SU-DHL-6 (cell line): ENCODE results near the gene HTT.

Source experiments
- H2AFZ ChIP-seq: fragments of 200-600 bp; sonication (generic); 2 replicates; pipeline ENCODE4 v1.6.1; 2014; ENCODE audit warnings: low read depth, mild to moderate bottlenecking, moderate library complexity, mixed read lengths, antibody characterized with exemption, low read length; ENCODE audit not compliant: severe bottlenecking
- H3F3A ChIP-seq: fragments of 200-600 bp; shearing (Covaris generic); 2 replicates; pipeline ENCODE4 v1.6.0; 2016; ENCODE audit warnings: antibody characterized with exemption, mild to moderate bottlenecking; ENCODE audit not compliant: insufficient read depth
- H3K27ac ChIP-seq: fragments of 200-600 bp; sonication (generic); 2 replicates; pipeline ENCODE4 v1.5.1; 2016; ENCODE audit warnings: low read depth, mild to moderate bottlenecking, low read length, moderate library complexity, mixed read lengths
- H3K27me3 ChIP-seq: fragments of 200-600 bp; sonication (generic), shearing (Covaris generic); 2 replicates; pipeline ENCODE4 v1.6.0; 2014; ENCODE audit warnings: mild to moderate bottlenecking, low read length
- H3K36me3 ChIP-seq: fragments of 200-600 bp; sonication (generic); 2 replicates; pipeline ENCODE4 v1.6.1; 2014; ENCODE audit warnings: mild to moderate bottlenecking, low read length, mixed read lengths
- H3K4me2 ChIP-seq: fragments of 300-600, 200-600 bp; shearing (Covaris generic), sonication (generic); 2 replicates; pipeline ENCODE4 v1.6.0; 2014; ENCODE audit warnings: low read length, low read depth, mild to moderate bottlenecking; ENCODE audit not compliant: poor library complexity, severe bottlenecking
- H3K4me3 ChIP-seq: fragments of 200-600 bp; sonication (generic); 2 replicates; pipeline ENCODE4 v1.5.1; 2014; ENCODE audit warnings: antibody characterized with exemption, low read length, mild to moderate bottlenecking, mixed read lengths; ENCODE audit not compliant: insufficient read depth, poor library complexity, severe bottlenecking
- H3K79me2 ChIP-seq: fragments of 200-600 bp; sonication (generic); 2 replicates; pipeline ENCODE4 v1.6.1; 2014; ENCODE audit warnings: mild to moderate bottlenecking, low read length, moderate library complexity; ENCODE audit not compliant: insufficient read depth
- H3K9ac ChIP-seq: fragments of 200-600 bp; sonication (generic); 2 replicates; pipeline ENCODE4 v1.7.0; 2014; ENCODE audit warnings: mild to moderate bottlenecking, low read length
- H3K9me2 ChIP-seq: fragments of 200-600 bp; sonication (generic); replicated peaks from 2 replicates; pipeline ENCODE4 v1.6.1; 2014; ENCODE audit warnings: low read length; ENCODE audit not compliant: insufficient read depth
- H3K9me3 ChIP-seq: fragments of 200-600 bp; sonication (generic); 2 replicates; pipeline ENCODE4 v1.6.1; 2014; ENCODE audit warnings: low read length, mixed read lengths; ENCODE audit not compliant: insufficient read depth
- H4K20me1 ChIP-seq: fragments of 200-600 bp; sonication (generic); 2 replicates; pipeline ENCODE4 v1.6.1; 2014; ENCODE audit warnings: low read depth, mild to moderate bottlenecking, antibody characterized with exemption, low read length, moderate library complexity, mixed read lengths
- CTCF ChIP-seq: fragments of 200-600 bp; sonication (generic); IDR thresholded peaks from one replicate; pipeline ENCODE4 v1.5.1; 2017; ENCODE audit warnings: antibody characterized with exemption, mild to moderate bottlenecking, low read length, moderate library complexity; ENCODE audit not compliant: insufficient read depth, poor library complexity, severe bottlenecking
- EZH2phosphoT487 ChIP-seq: fragments of 200-600 bp; sonication (generic), shearing (Covaris generic); conservative IDR thresholded peaks from 2 replicates; pipeline ENCODE4 v1.6.1; 2018; ENCODE audit warnings: mild to moderate bottlenecking, antibody characterized with exemption, low read length, moderate library complexity, mixed read lengths

Gene HTT

GRCh38 chr4:3226944-3227343 is 152.5 kb downstream of the HTT start:
- no peaks in the 10 kb centered on the region for H3K79me2 ChIP-seq
- no peak overlapping the region for H3K4me2 ChIP-seq
- H3K9me2 ChIP-seq, result no peaks in the 10 kb centered on the region
- no peak overlapping the region for H2AFZ ChIP-seq
- no peaks in the 10 kb centered on the region for H3K9me3 ChIP-seq
- H3K27me3 ChIP-seq, result no peaks in the 10 kb centered on the region
- TF ChIP-seq CTCF (no peak), EZH2phosphoT487 (no peak)
- no peak overlapping the region for H3K27ac ChIP-seq
- H3K4me3 ChIP-seq, result no peak overlapping the region
- no peak overlapping the region for H3K9ac ChIP-seq
- H3F3A ChIP-seq, result no peaks in the 10 kb centered on the region
- no peaks in the 10 kb centered on the region for H4K20me1 ChIP-seq
- no peaks in the 10 kb centered on the region for H3K36me3 ChIP-seq

- Histone ChIP-seq H3K4me3 (no peak overlapping the region), H3K4me2 (no peak overlapping the region), H3K27me3 (no peaks in the 10 kb centered on the region), H4K20me1 (no peaks in the 10 kb centered on the region), H3K79me2 (no peaks in the 10 kb centered on the region), H3K36me3 (no peaks in the 10 kb centered on the region), H3K9me3 (no peaks in the 10 kb centered on the region), H3K27ac (no peak overlapping the region), H3F3A (no peaks in the 10 kb centered on the region), H3K9ac (no peak overlapping the region), H3K9me2 (no peaks in the 10 kb centered on the region), H2AFZ (no peak overlapping the region)
- TF ChIP-seq CTCF, result no peak
Observed at GRCh38 chr4:3227878-3228675, 153.6 kb downstream of the HTT start.

GRCh38 chr4:3228881-3229280 is 154.4 kb downstream of the HTT start:
- no peak overlapping the region for H3K9ac ChIP-seq
- H2AFZ ChIP-seq, result no peak overlapping the region
- no peaks in the 10 kb centered on the region for H4K20me1 ChIP-seq
- H3K9me2 ChIP-seq, result no peaks in the 10 kb centered on the region
- H3K79me2 ChIP-seq, result no peaks in the 10 kb centered on the region
- H3K36me3 ChIP-seq, result no peaks in the 10 kb centered on the region
- no peak for TF ChIP-seq EZH2phosphoT487
- TF ChIP-seq CTCF, result no peak
- no peak overlapping the region for H3K4me2 ChIP-seq
- H3K9me3 ChIP-seq, result no peaks in the 10 kb centered on the region
- no peak overlapping the region for H3K27ac ChIP-seq
- H3K27me3 ChIP-seq, result no peaks in the 10 kb centered on the region
- H3F3A ChIP-seq, result no peaks in the 10 kb centered on the region
- no peak overlapping the region for H3K4me3 ChIP-seq
